Activated CD4-positive, alpha-beta T cell treated with anti-CD3 and anti-CD28 coated beads for 24 hours (primary cell): Measurements from ENCODE around the gene REN.

ENCODE experiments used
- DNase-seq, 2 donors: peaks; one replicate each; pipeline ENCODE4 v3.0.0-alpha.2; 2020; ENCODE audit warnings: low read depth in 2 of 2

Gene REN

DNA sequence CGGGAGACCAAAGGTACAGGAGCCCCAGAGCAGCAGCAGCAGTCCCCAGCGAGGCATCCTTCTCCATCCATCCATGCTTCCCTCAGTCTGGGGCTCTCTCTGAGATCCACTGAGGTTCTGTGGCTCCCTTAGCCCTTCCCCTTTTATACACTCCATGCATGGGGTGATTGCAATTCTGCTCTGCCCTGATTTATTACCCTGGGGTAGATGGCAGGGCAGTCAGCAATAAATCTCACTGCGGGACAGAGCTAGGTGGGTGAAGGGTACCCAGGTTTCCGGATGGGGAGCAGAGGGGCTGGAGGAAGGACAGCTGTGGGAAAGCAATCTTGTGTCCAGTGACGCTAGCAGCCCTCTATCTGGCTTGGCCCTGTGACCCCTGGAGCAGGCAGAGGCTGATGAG, at the start of gene REN:
Gene REN, minus strand, starts transcription at position 119 of the 400 bp plus-strand sequence. Its CDS starts 44 bp downstream, at position 75.
- DNase-seq: no peak

DNA sequence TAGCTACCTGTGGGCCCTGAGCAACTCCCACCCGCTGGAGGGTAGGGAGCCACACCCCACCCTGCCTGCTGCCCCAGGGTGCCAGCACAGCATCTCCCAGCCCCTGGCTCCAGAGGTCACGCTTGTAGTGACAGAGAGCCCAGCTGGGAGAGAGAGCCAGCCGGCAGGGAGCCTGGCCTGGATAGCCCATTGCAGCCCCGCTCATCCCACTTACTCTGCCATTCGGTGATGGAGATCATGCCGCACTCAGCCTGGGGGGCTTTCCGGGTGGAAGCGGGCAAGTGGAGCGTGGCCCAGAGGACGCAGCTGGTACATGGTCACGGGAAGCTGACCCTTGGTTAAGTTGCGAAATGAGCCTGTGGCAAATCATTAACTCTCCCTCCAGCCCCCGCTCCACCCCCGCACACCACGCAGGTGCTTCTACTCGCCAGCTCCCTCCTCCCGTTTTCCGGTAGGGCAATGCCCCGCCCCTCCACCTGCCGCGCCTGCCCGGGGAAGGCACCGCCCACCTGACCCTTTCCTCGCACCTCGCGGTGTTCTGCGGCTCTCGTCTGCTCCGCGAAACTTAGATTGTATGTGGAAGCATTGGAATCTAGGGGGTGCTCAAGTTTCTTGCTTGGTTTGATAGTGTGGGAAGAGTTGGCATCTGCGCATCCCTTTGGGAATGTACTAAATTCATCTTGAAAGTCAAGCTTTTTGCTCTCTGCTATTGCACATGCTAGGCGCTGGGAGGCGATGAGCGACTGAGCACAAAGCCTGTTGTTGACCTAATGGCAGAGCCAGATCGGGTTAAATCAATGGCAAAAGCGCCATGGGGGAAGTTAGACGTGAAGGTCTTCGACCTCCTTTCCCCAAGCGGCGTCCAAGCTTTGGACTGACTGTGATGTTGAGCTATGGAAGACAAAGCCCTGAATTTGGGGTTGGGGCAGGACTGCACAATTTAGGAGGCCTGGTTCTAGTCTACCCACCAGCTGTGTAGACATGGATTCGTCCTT, 47.8 kb upstream of the REN start, which contains the start of gene GOLT1A:
Gene GOLT1A, minus strand, starts transcription at position 321 of the 995 bp plus-strand sequence. Its CDS starts 82 bp downstream, at position 239.
- peak in 1 of 2 donors; percentile 42 for DNase-seq

DNA sequence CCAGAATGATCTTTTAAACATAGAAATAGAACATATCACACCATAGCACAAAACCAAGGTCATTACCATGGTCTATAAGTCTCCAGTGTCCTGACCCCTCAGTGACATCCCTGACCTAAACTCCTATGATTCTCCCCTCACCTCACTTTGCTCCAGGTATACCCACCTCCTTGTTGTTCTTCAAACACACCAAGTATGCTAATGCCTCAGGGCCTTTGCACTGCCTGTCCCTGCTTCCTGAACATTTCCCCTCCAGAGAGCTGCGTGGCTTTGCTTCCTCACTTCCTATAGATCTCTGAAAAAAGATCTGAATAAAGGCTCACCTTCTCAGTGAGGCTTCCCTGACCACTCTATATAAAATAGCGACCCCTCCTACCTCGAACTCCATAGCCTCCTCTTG, 46.6 kb upstream of the REN start:
- no peak for DNase-seq

DNA sequence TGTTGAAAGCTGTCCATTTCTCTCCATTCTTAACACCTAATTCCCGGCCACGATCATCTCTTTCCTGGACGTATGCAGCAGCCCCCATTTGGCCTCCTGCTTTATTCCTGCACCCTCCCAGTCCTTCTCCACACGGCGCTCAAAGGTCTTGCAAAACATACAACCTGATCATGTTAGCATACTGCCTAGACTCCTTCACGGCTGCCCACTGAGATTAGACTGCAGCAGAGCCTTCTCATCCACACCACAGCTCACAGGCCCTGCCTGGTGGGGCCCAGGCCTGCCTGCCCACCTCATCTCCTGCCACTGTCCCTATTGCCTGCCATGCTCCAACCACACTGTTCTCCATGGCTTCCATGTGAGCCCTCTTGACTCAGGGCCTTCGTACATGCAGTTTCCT, 44.9 kb upstream of the REN start:
- no peak for DNase-seq

DNA sequence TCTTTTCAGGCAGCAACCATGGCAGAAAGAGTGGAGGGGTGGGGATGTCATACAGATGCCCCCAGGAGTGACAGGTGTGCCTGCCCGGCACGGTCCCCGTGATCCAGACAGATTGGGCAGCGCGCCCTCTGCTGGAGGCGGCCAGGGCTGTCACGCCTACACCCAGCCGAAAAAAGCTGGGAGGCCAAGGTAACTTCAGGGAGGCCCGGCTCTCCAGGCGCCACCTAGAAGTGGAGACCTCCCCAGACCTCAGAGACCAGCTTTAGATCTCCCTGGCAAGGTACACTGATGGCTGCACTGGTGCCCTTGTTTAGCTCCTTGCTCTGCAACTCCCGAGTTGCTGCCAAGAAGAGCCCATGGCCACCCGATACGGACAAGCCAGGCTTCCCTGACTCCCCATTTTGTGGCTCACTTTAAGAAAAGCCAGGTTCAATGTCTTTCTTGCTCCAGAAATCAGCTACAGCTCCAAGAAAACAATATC, 41.0 kb upstream of the REN start:
- DNase-seq: peak; percentile 69 to 70

DNA sequence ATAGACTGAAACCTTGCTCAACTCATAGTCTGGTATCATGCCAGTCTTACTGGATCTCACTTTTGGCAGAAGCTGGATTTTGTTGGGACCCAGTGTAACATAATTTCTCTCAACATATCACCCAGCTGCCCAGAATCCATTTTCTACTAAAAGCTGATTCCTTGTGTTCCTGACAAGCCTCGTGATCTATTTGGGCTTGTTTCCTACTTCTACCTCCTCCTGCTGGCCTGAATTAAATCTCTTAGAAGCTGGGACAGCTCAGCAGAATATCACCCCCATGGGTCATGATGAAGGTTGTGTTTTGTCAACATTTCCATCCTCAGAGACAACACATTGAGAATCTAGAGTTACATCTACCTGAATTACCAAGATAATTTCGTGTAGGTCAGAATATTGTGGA, 40.0 kb upstream of the REN start:
- no peak for DNase-seq

DNA sequence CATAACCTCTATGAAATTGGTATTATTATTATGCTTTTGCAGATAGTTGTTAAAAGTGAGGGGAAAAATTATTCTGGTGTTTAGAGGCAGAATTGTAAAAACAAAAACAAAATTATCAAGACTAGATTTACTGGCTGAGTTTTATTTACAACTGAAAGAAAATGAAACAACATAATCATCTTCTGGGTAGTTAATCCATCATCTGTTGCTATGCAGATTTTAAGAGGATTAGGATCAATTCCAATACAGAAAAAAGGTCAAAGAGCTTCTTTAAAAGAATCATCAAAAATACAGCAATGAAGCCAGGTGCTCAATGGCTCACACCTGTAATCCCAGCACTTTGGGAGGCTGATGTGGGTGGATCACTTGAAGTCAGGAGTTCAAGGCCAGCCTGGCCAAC, 39.3 kb upstream of the REN start:
- no peak for DNase-seq

DNA sequence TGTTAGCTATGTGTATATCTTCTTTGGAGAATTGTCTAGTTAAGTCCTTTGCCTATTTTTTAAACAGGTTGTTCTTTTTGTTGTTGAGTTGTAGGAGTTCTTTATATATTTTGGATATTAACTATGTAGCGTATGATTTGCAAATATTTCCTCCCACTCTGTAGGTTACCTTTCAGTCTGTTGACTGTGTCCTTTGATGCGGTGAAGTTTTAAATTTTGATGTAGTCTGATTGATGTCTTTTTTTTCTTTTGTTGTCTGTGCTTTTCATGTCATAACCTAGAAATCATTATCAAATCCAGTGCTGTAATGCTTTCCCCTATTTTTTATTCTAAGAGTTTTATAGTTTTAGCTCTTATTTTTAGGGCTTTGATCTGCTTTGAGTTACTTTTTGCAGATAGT, 38.8 kb upstream of the REN start:
- DNase-seq: no peak

DNA sequence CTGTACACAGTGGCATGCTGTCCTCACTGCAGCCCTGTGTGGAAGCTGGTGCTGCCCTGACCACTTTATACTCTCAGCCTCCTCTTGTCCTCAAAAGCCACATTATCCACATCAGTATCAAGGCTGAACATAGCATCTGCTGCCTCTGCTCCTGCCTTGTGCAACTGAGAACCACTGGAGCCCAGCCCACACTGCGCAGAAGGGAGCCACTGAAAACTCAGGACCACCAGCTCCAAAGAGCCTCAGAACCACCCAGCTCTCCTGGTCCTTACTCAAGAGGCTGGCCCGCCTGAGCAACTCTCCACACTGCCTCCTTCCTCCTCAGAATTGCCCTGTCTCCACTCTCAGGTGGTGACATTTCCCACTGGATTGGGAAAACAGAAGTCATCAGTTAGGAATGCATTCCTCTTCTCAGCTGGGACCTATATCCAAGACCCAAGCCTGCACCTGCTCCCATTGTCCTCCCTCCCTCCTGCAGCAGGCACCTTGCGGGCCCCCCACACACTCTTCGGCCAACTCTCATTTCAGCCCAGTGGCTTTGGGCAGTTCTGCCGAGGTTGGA, 37.1 kb upstream of the REN start:
- DNase-seq: no peak

DNA sequence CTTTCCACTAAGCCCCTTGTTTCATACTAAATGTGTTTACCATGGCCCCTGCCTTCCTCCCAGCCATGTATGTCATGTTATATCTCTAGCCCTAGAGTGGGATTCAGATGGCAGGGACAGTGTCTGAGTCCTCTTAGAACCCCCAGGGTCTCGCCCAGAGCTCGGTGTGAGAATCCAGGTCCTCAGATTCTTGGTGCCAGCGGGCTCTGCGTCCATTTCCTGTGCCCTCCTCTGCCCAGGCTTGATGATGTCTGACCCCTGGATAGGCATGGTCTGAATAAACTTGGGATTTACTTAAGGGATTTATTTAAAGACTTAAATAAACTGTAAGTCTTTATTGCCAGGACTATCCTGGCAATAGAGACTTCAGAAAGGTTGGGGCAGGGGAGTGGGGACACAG, 36.3 kb upstream of the REN start:
- no peak for DNase-seq

DNA sequence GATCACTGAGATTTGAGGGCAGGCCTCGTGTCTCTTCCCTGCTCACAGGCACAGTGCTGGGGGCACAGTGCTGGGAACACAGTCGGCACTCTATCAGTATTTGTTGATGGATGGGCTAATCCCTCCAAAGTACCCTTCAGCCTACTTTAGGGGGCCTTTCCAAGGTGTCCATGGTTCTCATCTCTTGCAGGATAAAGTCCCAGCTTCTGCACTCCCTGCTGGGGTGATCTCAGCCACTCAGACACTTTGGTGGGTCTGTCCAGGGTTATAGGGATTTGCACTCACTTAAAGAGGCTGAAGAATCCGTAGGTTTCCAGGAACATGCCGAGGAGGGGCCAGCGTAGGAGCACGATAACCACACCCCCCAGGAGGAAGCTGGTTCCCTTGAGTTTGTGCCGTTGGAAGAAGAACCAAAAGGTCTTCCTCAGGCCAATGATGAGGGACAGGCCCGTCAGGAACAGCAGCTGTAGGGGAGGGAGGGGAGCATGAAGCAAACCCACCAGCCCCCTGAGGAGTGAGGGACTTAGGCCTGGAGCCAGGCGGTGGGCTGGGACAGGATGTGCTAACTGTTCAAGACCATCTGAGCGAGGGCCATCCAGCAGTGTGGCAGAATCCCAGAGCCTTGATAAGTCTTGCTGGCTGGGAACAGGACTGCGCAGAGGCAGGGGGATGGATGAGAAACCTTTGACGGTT, 35.4 kb upstream of the REN start:
- DNase-seq: no peak

DNA sequence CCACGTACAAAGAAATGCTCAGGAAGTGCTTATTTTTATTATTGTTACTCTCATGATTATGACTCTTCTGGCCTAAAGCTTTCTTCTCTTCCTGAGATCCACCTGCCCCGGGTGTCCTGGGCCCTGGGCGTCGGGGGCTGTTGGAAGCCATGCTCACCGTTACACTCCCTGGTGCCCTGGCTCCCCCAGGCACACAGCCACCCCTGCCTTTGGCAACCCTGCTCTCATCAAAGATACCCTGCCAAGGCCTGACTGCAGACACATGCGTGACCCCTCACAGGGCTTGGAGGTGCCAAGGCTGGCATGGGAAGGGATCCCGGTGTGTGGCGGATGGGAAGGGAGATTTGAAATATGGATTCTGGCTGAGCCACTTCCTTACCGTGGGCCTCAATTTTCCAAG, 33.4 kb upstream of the REN start:
- no peak for DNase-seq

DNA sequence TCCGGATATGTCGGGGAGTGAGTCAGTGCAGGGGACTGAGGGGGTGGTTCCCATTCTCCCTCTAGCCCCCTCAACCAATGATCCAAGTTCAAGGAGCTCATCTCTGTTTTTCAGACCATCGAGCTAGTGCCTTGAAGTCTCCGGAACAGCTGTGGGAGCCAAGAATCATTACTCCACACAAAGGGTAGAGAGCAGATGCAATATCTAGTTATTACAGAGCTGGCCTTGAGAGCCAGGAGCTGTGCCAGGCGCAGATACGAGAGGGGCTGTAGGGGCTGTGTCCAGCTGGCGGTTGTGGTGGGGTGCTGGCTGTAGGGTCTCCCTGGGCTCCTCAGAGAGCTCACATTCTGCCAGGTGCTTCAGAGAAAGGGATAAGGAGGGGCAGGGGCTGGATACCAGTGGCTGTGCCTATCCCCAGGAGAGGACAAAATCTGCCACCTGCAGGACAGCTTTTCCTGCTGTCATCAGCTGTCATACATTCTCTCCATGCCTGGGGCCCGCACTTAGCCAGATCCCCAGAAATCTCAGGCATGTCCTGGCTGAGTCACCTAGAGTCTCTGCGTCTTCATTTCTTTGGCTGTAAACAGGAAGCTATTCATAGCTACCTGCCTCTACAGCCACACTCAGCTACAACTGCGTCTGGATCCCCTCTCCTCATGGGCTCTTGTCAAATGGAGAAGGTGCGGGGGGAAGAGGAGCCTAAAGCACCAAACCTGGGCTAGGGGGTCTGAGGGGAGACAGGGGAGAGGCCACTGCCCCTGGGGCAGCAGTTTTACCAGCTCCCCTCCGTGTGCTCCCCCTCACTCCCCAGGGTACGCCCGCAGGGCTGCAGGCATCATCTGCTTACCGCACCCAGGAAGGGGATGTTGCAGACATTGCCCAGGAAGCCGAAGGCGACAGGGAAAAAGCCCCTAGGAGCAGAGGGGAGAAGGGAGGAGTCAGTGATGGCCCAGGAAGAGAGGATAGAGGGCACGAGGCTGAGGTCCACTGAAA, 32.5 kb upstream of the REN start:
- no peak for DNase-seq

DNA sequence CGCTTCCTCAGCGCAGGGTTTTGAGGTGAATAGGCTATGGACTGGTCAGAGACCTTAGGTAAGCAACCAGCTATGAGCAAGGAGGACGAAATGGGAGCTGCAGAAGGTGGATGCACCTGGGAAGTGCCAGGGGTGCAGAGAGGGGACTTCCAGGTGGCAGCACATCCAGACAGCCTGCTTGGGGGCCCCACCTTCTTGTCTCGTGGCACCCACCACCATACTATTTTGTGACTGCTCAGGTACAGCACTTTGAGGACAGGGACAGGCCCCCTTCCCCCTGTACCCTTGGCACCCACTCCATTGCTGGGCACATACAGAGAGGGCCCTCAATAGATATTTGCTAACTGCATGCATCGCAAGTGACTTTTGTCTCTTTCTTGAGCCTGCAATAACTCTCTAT, 30.9 kb upstream of the REN start:
- no peak for DNase-seq

DNA sequence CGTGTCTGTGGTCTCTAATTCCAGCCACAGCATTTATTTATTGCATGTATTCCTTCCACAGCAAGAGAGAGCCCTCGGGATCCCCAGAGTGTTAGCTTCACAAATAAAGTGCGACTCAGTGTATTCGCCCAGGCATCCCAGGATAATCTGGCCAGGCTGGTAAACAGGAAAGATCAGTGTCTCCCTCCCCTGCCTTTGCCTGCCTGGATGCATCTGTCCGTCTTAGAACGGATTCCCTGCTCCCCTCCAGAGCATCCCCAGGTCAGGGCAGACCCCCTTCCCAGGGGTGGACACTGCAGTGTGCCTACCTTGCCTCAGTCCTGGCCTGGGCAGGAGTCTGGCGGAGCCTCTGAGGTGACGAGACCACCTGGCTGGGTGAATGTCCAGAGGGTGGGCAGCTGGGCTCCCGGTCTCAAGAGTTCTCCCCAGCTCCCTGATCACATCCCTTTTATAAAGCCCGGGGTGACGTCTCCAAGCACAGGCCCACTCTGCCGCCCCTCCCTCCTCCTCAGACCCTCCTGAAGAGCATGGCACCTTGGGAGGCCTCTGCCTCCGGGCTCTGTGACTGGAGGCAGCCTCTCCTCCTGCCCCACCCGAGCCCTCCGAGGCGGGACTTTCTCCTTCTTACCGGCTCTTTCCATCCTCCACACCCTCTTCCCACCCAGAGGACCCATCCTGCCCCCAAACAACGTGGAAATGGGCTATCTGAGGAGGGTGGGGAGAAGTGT, 30.1 kb upstream of the REN start, which contains the start of gene KISS1:
Gene KISS1, minus strand, starts transcription at position 424 of the 728 bp plus-strand sequence. CDS start 3,615 bp downstream, outside the sequence.
- no peak for DNase-seq

DNA sequence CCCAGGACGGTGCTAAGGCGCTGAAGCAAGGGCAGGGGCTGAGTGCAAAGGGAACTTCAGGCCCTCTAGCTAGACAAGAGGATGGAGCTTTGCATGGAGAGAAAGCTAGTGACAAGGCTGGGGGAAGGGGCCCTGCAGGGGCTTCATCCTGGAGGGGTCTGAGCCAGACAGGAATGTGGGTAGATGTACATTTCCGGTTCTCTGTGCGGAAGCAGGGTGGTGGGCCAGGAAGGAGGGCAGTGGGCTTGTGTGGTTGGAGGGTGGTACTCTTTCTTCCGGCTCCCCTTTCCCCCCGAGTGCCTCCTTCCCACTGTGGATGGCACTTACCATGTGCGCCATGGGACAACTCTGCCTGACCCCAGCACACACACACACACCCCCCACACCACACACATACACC, 28.6 kb upstream of the REN start:
- DNase-seq: no peak

DNA sequence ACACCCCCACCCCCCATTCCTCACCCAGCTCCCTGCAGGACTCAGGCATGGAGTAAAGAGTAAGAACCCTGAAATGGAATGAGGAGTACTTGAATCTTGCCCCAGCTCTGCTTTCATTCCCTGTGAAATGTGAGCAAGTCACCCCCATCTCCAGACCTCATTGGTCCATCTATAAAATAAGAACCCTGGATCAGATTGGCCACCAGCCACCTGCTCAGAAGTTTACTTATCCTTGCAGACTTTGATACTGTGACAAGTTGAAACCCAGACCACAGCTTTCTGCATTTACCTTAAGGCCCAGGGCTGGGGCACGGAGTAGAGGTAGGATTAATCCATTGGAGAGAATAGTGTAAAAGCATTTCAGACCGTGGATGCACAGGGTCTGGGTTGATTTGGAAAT, 27.9 kb upstream of the REN start:
- no peak for DNase-seq

DNA sequence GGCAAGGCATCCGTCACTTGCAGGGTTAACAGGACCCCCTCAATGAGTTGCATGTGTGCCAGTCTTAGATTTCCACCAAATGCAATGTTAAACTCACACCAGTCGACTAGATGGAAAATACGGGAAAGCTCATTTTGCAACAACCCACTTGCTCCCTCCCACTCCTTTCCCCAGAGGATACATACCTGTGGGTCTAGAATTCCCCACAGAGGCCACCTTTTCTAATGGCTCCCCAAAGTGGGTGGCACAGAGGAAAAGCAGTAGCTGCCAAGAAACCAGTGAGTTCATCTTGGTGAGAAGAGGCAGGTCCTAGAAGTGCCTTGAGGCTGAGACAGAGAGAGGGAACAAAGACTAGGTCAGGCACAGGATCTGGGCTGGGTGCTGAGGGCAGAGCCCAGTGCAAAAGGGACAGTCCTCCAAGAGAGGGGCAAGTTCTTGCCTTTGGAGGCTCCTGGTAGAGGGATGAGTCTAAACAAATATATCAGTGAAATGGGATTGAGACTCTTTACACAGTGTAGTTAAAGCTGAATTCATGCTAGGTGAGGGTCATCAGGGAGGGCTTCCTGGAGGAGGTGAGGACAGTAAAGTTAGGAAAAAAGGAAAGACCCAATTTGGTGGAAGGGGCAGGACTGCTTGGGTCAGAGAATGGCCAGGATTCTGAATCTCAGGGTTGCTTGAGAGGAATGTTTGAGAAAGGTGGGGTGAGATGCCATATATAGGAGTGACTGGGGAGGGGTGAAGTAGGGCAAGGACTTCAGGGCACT, 26.6 kb upstream of the REN start:
- no peak for DNase-seq

DNA sequence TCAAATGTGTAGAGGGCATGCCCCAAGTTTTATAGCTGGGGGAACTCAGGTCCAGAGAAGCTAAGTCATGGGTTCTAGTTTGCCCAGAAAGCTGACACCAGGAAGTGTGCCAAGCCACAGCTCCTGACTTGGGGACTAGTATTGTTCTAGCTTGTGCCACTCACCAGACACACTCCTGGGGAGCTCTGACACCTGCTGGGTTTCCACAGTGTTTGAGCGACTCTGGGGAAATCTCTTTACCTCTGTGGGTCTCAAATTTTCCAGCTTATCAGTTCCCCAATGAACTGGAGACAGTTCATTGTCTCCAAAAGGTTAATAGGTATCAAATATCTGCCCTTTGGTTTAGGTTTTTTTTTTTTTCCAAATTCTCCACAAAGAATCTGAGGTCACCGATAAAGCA, 25.9 kb upstream of the REN start:
- no peak for DNase-seq

DNA sequence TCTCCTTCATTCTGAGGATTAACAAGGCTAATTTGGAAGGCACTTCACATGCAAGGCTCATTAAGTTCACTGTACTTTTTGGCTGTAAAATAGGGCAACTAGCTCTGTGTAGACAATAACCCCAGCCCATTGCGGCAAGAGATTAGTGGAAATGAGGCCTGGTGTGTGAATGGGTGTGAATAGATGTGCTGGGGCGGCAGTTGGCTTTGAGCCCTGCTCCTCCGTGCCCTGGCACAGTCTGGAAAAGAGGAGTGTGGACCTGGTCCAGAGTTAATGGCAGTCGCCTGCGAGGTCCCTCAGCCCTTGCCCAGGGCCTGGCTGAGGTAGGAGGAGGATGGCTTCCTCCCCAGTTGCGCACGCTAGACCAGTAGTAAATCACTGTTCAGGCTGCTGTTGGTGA, 25.3 kb upstream of the REN start:
- DNase-seq: no peak
